NCI-H82 (cell line): ENCODE measurements around the gene CENPX.
A peak's percentile ranks its signal among the peaks of the same experiment; 100 is the strongest.

Source experiments
- DNase-seq: peaks from one replicate; lab custom pipeline; 2025; lab: John Stamatoyannopoulos, UW

The CENPX gene

DNA sequence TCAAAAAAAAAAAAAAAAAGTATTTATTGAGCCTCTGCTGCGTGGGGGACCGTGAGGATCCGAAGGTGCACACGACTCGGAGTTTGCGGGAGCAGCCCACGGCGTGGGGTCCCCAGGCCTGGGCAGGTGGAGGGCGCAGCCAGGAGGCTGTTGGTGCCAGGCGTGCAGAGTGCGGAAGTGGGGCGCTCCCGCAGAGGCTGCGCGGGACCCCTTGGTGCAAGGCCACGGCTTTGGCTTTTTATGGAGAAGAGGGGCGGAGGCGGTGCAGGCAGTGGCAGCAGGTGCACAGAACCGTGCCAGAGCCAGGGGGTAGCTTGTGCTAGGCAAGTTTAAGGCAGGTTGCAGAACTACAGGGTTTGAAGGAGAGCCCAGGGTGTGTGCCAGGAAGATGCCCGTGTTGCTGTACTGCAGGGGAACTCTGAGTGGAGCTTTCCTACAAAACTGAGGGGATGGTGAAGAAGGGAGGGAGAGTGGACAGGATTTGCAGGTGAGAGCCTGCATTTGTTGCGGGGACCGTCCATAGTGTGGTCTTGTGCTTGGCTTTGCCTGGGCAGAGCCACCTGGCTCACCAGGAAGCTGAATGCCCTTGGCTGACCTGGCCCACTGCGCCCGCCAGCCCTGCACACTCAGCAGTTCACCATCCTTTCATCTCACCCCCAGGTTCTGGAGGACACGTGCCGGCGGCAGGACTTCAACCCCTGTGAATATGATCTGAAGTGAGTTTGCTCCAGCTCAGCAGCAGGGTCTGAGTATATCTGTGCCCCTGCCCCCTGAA is 44.0 kb downstream of the CENPX start:
- no peak for DNase-seq

DNA sequence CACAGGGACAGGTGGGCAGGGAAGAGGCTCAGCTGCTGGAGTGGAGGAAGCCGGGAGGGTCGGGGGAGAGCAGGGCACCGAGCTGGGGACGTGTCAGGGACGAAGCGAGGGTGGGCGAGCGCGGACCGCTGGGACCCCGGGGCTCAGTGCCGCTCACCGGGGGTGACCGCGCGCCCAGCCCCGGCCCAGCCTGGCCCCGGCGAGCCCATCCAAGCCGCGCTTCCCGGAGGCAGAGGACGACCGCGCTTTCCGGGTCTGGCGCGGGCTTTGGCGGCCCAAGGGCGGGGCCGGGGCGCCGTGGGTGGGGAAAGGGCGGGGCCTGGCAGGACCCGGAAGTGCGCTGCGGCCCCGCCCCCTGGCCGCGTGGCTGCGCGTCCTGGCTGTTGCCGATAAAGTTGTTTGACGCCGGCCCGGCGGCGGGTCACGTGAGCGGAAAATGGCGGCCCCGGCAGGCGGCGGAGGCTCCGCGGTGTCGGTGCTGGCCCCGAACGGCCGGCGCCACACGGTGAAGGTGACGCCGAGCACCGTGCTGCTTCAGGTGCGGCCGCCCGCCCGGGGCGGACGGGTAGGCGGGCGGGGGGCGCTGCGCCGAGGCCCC is 45.4 kb downstream of the CENPX start, which contains the start of gene ASPSCR1:
ASPSCR1 (plus strand) TSS at position 419 of the 598 bp plus-strand sequence; CDS start at position 437, 18 bp downstream.
- peak; percentile 93 for DNase-seq

DNA sequence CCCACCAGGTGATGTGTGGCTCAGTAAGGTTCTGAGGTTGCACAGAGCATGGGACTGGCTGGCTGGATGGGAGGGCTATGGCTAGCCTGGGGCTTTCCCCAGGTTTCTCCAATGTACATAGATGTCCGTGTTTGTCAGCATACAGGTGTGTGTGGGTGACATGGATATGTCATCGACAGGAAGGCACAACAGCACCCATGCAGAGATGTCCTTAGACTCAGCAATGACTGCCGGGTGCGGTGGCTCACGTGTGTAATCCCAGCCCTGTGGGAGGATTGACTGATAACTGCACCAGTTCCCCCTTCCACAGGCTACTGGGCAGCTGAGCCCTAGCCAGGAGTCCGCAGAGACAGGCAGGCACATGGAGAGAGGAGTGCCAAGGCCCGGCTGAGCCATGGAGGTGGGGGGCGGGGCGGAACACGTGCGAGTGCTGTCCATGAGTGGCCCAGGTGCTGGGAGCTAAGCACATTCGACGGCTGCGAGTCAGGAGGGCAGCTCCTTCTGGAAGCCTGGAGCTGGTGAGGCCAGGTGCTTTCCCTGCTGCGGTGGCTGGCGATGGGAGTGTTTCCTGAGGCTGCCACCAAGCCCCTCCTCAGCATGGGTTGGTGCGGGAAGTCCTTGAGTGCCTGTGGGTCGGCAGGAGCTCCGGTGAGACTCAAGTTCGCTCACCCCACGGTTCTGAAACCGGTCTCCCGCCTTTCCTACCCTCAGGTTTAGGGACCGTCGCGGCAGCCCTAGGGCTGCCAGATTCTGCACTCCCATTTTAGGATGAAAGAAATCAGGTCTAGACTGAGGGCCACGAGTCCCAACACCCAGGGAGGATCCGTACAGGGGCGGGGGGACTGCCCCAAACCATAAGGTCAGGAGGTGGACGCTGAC is 46.1 kb downstream of the CENPX start:
- peak; percentile 66 for DNase-seq

DNA sequence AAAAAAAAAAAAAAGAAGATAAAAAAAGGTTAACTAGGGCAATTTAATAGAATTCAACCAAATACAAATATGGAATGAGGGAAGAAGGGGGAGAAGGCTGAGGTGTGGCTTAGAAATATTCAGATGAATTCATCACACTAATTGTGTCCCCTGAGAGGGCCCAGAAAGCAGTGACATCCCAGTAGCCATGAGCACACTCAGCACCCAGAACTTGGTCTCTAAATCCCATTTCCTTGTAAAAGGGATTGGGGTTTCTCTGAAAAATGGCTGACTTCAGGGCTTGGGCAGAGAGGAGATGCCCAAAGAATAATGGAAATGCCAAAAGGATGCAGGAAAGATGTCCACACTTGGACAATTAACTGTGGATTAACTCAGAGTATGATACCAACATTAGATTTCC is 49.2 kb downstream of the CENPX start:
- no peak for DNase-seq

DNA sequence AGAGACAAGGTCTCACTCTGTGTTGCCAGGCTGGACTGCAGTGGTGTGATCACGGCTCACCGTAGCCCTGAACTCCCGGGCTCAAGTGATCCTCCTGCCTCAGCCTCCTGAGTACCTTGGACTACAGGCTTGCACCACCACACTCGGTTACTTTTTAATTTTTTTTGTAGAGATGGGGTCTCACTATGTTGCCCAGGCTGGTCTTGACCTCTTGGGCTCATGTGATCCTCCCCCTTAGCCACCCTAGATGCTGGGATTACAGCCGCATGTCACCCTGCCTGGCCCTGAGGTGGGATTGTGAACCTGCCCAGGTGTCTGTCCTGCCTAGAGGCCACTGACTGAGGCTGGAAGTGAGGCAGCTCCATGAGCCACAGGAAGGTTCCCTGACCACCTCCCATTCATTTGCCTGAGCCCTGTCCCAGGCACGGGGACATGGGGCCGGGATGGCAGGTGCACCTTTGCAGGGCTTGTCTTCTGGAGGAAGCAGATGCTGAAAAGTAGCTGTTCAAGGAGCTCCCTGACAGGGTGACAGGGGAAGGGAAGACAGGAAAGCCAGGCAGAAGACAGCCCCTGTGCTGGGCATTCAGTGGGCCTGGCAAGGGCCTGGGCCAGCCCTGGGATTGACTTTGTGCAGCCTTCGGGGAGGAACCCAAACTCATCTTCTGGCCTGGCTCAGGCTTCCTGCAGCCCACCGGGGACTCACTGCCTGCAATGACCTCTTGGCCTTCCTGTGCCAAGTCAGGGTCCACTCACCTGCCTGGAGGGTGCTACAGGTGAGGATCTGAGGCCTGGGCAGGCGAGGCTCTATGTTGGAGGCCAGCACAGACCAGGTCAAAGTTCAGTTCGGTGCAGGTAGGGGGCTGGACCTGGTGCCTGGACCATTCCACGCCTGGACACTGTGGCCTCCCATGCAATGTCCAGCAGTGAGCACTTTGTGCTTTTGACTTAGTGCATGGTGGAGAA is 53.5 kb downstream of the CENPX start:
- DNase-seq, result no peak
